ENCODE results near the gene FGFBP2. TPM values are rescaled to one million over a fixed set of nuclear protein-coding genes. Genes with fewer than 3 reads are reported as not detected.

The FGFBP2 gene
- total RNA-seq = not detected in 2 replicates

GRCh38 chr4:15963001-15963451 lies at the start of gene FGFBP2:
Gene FGFBP2 (minus strand): TSS chr4:15963175. CDS start chr4:15963129, 46 bp downstream.

GRCh38 chr4:15938640-15939039 lies 24.3 kb downstream of the FGFBP2 start, which contains the start of gene FGFBP1:
Gene FGFBP1 (minus strand): TSS chr4:15938740. CDS start chr4:15936632, 2,108 bp downstream.

Other genes with a start within 250 kb of the FGFBP2 start
- under 0.01 and 0.19 TPM in 2 replicates for gene CD38, start 184.8 kb downstream of the FGFBP2 start, total RNA-seq
- not detected in 2 replicates for gene FGFBP1, start 24.4 kb downstream of the FGFBP2 start, total RNA-seq
- 0.38 and 0.85 TPM in 2 replicates for gene PROM1, start 120.8 kb upstream of the FGFBP2 start, total RNA-seq

Measured in regular cardiac myocyte (primary cell).